Measurements from ENCODE around the gene CARS2. TPM values are rescaled to one million over a fixed set of nuclear protein-coding genes. Genes with fewer than 3 reads are reported as not detected.

The CARS2 gene
- total and polyA plus RNA-seq, 2 of the 8 experiments (the other 6 are each of a cell fraction or from before 2014, with no cell fraction given), result 47.7 to 55.9 TPM

- TF ChIP-seq NRF1 (IDR thresholded peaks at IDR 0.05; ENCODE audit: low read depth, low read length) (no peak), BCL11A (IDR thresholded peaks at IDR 0.05; ENCODE audit: low read depth in 2 of 2, low read length in 2 of 2) (no peak)
Observed at GRCh38 chr13:110685305-110686020, 20.5 kb downstream of the CARS2 start (continued).

Measured in H1 (cell line).